Progenitor cell of endocrine pancreas (in vitro differentiated cells): ENCODE results near the gene NIM1K. TPM values are rescaled to one million over a fixed set of nuclear protein-coding genes. Genes with fewer than 3 reads are reported as not detected.
A peak's percentile ranks its signal among the peaks of the same experiment; 100 is the strongest.

Experiments used
- DNase-seq: peaks from one replicate; pipeline ENCODE4 v3.0.0; 2021; ENCODE audit warnings: low spot score; ENCODE audit not compliant: unreplicated experiment
- H3K27ac Mint-ChIP-seq: 2 replicates; pipeline ENCODE4 v1.8.0; 2021; ENCODE audit warnings: mild to moderate bottlenecking, moderate library complexity, mixed read lengths
- H3K27me3 Mint-ChIP-seq: 2 replicates; pipeline ENCODE4 v1.8.0; 2021; ENCODE audit warnings: mixed read lengths
- H3K36me3 Mint-ChIP-seq: 2 replicates; pipeline ENCODE4 v1.8.0; 2022; ENCODE audit warnings: mixed read lengths; ENCODE audit not compliant: insufficient read depth
- H3K4me1 Mint-ChIP-seq: 2 replicates; pipeline ENCODE4 v1.8.0; 2021; ENCODE audit warnings: low read depth, mixed read lengths
- H3K4me3 Mint-ChIP-seq: 2 replicates; pipeline ENCODE4 v1.8.0; 2021; ENCODE audit warnings: low read depth, mild to moderate bottlenecking, moderate library complexity, mixed read lengths
- H3K9me3 Mint-ChIP-seq: 2 replicates; pipeline ENCODE4 v1.8.0; 2021; ENCODE audit warnings: low read depth, mixed read lengths
- CTCF ChIP-seq: fragments of 200-600 bp; sonication (generic); IDR thresholded peaks from one replicate; pipeline ENCODE4 v1.5.0; 2021; ENCODE audit warnings: antibody characterized with exemption, mild to moderate bottlenecking; ENCODE audit not compliant: unreplicated experiment
- total RNA-seq: library from RNA; stranded (reverse); gene quantifications from 2 replicates; pipeline ENCODE4 v1.2.1, GENCODE V29; 2021

The NIM1K gene
- total RNA-seq, 1 donor from 2014 or later, result 0.19 TPM

- no peak for DNase-seq
- H3K27me3 Mint-ChIP-seq, result no peaks in the 10 kb centered on the region
- H3K4me3 Mint-ChIP-seq, result no peak overlapping the region
- no peak overlapping the region for H3K27ac Mint-ChIP-seq
- peaks cover 16% of the 10 kb centered on the region for H3K4me1 Mint-ChIP-seq
- H3K36me3 Mint-ChIP-seq, result no peaks in the 10 kb centered on the region
- TF ChIP-seq CTCF, result no peak
- H3K9me3 Mint-ChIP-seq, result peaks cover 6% of the 10 kb centered on the region
These were observed 12.9 kb downstream of the NIM1K start for GRCh38 chr5:43204958-43205357.

GRCh38 chr5:43207601-43208000 is 15.6 kb downstream of the NIM1K start:
- no peak for DNase-seq
- no peaks in the 10 kb centered on the region for H3K36me3 Mint-ChIP-seq
- no peak for TF ChIP-seq CTCF
- peaks cover 3% of the 10 kb centered on the region for H3K9me3 Mint-ChIP-seq
- no peak overlapping the region for H3K4me3 Mint-ChIP-seq
- H3K4me1 Mint-ChIP-seq, result peaks cover 11% of the 10 kb centered on the region
- no peak overlapping the region for H3K27ac Mint-ChIP-seq
- peaks cover 12% of the 10 kb centered on the region for H3K27me3 Mint-ChIP-seq

- H3K9me3 Mint-ChIP-seq, result peaks cover 3% of the 10 kb centered on the region
- no peaks in the 10 kb centered on the region for H3K36me3 Mint-ChIP-seq
- no peak overlapping the region for H3K27ac Mint-ChIP-seq
- TF ChIP-seq CTCF, result no peak
- H3K27me3 Mint-ChIP-seq, result peaks cover 12% of the 10 kb centered on the region
- no peak overlapping the region for H3K4me3 Mint-ChIP-seq
- peaks cover 8% of the 10 kb centered on the region for H3K4me1 Mint-ChIP-seq
- DNase-seq, result no peak
These were observed 16.6 kb downstream of the NIM1K start for GRCh38 chr5:43208658-43209057.

- Mint-ChIP-seq H3K4me3 (no peak overlapping the region), H3K27ac (no peak overlapping the region), H3K4me1 (peaks cover 8% of the 10 kb centered on the region), H3K27me3 (peaks cover 12% of the 10 kb centered on the region), H3K9me3 (peaks cover 3% of the 10 kb centered on the region), H3K36me3 (no peaks in the 10 kb centered on the region)
- DNase-seq, result no peak
- TF ChIP-seq CTCF, result no peak
These were observed 17.0 kb downstream of the NIM1K start for GRCh38 chr5:43209060-43209459.

- H3K4me1 Mint-ChIP-seq, result peaks cover 8% of the 10 kb centered on the region
- H3K4me3 Mint-ChIP-seq, result no peak overlapping the region
- H3K27ac Mint-ChIP-seq, result peak overlapping the region; percentile 50
- H3K9me3 Mint-ChIP-seq, result peaks cover 3% of the 10 kb centered on the region
- peaks cover 12% of the 10 kb centered on the region for H3K27me3 Mint-ChIP-seq
- no peak for TF ChIP-seq CTCF
- no peak for DNase-seq
- no peaks in the 10 kb centered on the region for H3K36me3 Mint-ChIP-seq
These were observed 17.8 kb downstream of the NIM1K start for GRCh38 chr5:43209833-43210232.
